Glutamatergic neuron (in vitro differentiated cells): ENCODE results near the gene CEP295NL. TPM values are rescaled to one million over a fixed set of nuclear protein-coding genes. Genes with fewer than 3 reads are reported as not detected.
"Not testable (repeated sequence)": the region's sequence is repeated elsewhere in the genome, so short reads cannot be mapped to it uniquely, and the experiment has no call there.

Source experiments
- DNase-seq: peaks from one replicate; pipeline ENCODE4 v3.0.0; 2022
- H3K27ac Mint-ChIP-seq: one replicate; pipeline ENCODE4 v1.8.0; 2020; ENCODE audit warnings: mild to moderate bottlenecking, mixed read lengths, inconsistent platforms; ENCODE audit not compliant: unreplicated experiment
- H3K27me3 Mint-ChIP-seq: one replicate; pipeline ENCODE4 v1.8.0; 2020; ENCODE audit warnings: mild to moderate bottlenecking, moderate library complexity, mixed read lengths, inconsistent platforms; ENCODE audit not compliant: unreplicated experiment
- H3K36me3 Mint-ChIP-seq: one replicate; pipeline ENCODE4 v1.8.0; 2020; ENCODE audit warnings: mild to moderate bottlenecking, mixed read lengths, inconsistent platforms; ENCODE audit not compliant: unreplicated experiment
- H3K4me1 Mint-ChIP-seq: one replicate; pipeline ENCODE4 v1.8.0; 2020; ENCODE audit warnings: mild to moderate bottlenecking, low read depth, mixed read lengths, inconsistent platforms; ENCODE audit not compliant: unreplicated experiment
- H3K4me3 Mint-ChIP-seq: one replicate; pipeline ENCODE4 v1.8.0; 2020; ENCODE audit warnings: mild to moderate bottlenecking, mixed read lengths, inconsistent platforms; ENCODE audit not compliant: unreplicated experiment
- H3K9me3 Mint-ChIP-seq: one replicate; pipeline ENCODE4 v1.8.0; 2020; ENCODE audit warnings: mild to moderate bottlenecking, moderate library complexity, mixed read lengths, inconsistent platforms; ENCODE audit not compliant: unreplicated experiment
- total RNA-seq: library from RNA; stranded (reverse); fragmentation: NEBNext Ultra II Directional; extraction: Animal tissue kit (Norgen Biotek cat#: 25700); gene quantifications from one replicate; pipeline ENCODE4 v1.2.1, GENCODE V29; 2021; ENCODE audit not compliant: unreplicated experiment
- TF ChIP-seq, protein P1 (sequence below): fragments of 200-600 bp; sonication (generic); IDR thresholded peaks from one replicate; pipeline ENCODE4 v1.5.0; 2021; ENCODE audit not compliant: partially characterized antibody, unreplicated experiment

The CEP295NL gene
- total RNA-seq, 1 donor from 2014 or later = 6.4 TPM

DNA sequence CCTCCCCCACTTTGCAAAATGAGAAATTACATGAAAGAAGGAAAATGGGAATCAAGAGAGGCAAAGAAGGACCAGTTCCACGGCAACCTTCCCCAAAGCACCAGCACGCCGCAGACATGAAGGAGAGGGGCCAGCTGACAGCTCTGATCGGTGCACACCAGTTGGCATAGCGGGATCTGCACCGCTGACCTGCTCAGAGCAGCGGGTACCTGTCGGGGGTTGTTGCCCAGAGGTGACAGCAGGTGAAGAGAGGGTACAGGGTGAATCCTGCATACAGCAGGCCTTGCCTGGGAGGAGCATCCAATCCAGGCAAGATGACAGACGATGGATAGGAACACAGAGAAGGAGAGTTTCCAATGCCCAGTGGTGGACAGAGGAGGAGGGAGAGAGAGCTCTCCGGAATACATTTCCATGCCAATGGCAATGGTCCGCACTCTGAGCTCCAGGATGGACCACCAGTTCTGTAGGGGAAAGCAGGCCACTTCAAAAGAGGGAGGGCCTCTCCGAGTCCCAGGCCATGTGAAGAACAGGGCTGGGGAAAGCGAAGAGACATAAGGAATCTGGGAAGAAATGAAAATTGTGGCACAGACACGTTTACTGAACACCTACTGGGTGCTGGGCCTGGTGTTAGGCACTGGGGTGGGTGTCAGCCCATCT lies 24.0 kb downstream of the CEP295NL start:
- Mint-ChIP-seq H3K27ac (no peak overlapping the region), H3K4me3 (no peak overlapping the region), H3K4me1 (peaks cover 44% of the 10 kb centered on the region), H3K9me3 (peaks cover 12% of the 10 kb centered on the region), H3K36me3 (peaks cover 4% of the 10 kb centered on the region), H3K27me3 (peaks cover 13% of the 10 kb centered on the region)
- TF ChIP-seq, protein P1, sequence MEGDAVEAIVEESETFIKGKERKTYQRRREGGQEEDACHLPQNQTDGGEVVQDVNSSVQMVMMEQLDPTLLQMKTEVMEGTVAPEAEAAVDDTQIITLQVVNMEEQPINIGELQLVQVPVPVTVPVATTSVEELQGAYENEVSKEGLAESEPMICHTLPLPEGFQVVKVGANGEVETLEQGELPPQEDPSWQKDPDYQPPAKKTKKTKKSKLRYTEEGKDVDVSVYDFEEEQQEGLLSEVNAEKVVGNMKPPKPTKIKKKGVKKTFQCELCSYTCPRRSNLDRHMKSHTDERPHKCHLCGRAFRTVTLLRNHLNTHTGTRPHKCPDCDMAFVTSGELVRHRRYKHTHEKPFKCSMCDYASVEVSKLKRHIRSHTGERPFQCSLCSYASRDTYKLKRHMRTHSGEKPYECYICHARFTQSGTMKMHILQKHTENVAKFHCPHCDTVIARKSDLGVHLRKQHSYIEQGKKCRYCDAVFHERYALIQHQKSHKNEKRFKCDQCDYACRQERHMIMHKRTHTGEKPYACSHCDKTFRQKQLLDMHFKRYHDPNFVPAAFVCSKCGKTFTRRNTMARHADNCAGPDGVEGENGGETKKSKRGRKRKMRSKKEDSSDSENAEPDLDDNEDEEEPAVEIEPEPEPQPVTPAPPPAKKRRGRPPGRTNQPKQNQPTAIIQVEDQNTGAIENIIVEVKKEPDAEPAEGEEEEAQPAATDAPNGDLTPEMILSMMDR = no peak
- DNase-seq = no peak

DNA sequence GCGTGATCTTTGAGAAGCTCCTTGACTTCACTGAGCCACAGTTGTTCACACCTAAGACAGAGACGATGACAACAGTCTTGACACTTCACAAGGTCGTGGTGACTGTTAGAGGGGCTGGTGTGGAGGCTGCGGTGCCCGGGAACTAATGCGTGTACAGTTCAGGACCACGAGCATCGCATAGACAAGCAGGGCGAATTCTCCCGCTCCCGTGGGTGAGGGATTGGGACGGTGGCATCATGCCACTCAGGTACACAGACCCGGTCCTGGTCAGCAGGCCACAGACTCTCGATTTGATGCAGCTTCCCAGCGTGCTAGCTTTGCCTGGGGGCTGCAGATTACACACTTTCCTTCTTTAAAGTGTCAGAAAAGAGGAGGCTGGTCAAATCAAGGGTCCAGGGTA lies 24.7 kb downstream of the CEP295NL start:
- H3K27ac Mint-ChIP-seq = no peak overlapping the region
- H3K4me3 Mint-ChIP-seq = no peak overlapping the region
- H3K27me3 Mint-ChIP-seq = peaks cover 13% of the 10 kb centered on the region
- peaks cover 11% of the 10 kb centered on the region for H3K36me3 Mint-ChIP-seq
- peaks cover 12% of the 10 kb centered on the region for H3K9me3 Mint-ChIP-seq
- TF ChIP-seq, protein P1 = no peak
- H3K4me1 Mint-ChIP-seq = peaks cover 45% of the 10 kb centered on the region
- DNase-seq = no peak

DNA sequence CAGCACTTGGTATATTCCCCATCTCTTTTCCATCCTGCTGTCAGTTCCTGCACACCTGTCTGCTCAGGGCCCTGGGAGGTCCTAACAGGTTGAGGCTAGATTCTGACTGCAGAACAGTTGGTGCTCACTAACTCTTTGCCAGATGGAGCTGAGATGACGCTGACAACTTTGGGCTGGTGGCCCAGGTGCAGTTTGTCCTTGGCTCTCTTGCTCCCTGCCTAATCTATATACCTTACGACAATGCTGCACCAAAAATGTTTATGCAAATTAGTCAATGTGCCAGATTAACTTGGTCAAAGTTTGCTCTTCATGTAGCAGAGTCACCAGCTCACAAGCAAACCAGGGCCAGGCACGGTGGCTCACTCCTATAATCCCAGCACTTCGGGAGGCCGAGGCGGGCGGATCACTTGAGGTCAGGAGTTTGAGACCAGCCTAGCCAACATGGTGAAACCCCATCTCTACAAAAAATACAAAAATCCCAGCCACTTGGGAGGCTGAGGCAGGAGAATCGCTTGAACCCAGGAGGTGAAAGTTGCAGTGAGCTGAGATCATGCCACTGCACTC lies 26.0 kb downstream of the CEP295NL start:
- peaks cover 37% of the 10 kb centered on the region for H3K4me1 Mint-ChIP-seq
- peaks cover 11% of the 10 kb centered on the region for H3K36me3 Mint-ChIP-seq
- DNase-seq, H3K4me3 Mint-ChIP-seq: not testable (repeated sequence)
- H3K27me3 Mint-ChIP-seq = peaks cover 11% of the 10 kb centered on the region
- H3K27ac Mint-ChIP-seq = peak overlapping the region; percentile 31
- H3K9me3 Mint-ChIP-seq = peaks cover 12% of the 10 kb centered on the region

DNA sequence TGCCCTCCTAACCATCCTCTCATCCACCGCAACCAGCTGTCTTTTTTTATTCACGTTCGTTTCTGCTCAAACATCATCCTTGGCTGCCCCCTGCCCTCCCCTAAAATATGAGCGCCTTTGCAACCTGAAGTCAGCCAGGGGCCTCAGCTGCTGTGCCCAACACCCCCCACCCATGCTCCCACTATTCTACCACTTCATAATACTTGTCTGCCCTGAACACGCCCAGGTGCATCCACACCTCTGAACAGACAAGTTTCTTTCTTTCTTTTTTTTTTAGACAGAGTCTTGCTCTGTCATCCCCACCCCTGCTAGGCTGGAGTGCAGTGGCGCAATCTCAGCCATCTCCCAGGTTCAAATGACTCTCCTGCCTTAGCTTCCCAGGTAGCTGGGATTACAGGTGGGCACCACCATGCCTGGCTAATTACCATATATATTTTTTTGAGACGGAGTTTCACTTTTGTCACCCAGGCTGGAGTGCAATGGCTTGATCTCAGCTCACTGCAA lies 26.9 kb downstream of the CEP295NL start:
- no peak for DNase-seq
- peaks cover 35% of the 10 kb centered on the region for H3K4me1 Mint-ChIP-seq
- H3K27ac Mint-ChIP-seq = peak overlapping the region; percentile 91
- TF ChIP-seq, protein P1 = no peak
- H3K9me3 Mint-ChIP-seq = peaks cover 12% of the 10 kb centered on the region
- peaks cover 11% of the 10 kb centered on the region for H3K36me3 Mint-ChIP-seq
- peaks cover 11% of the 10 kb centered on the region for H3K27me3 Mint-ChIP-seq
- peak overlapping the region; percentile 50 for H3K4me3 Mint-ChIP-seq

DNA sequence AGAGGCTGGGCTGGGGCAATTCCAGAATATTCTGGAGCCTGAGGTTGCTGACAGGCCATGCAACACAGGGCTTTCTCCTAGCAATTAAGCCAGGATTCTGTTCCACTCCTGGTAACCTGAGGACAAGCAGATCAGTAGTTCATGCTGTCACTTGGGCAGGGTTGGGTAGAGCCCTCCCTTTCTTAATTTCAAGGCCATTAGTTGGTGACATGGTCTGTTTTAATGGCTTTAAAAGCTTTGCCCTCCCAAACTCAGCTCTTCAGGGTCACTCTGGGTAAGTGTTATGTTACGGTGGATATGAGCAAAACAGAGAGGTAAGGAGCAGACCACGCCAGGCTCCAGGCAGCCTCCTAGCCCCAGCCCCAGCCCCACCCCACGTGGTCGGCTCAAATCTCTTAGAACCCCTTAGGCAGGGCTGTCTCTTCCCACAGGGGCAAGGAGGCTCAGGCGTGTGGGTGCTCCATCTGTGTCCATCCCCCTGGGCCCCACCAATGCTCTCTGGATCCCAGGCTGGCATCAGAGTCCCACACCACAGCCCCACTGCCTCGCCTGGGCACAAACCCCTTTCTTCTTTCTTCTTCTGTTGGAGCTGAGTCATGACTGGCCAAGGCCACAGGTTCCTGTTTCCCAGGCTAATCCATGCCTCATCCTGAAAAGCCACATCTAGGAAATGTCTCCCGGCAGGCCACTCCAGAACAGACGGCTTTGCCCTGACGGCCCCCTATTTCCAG lies 27.5 kb downstream of the CEP295NL start:
- Mint-ChIP-seq H3K27me3 (peaks cover 11% of the 10 kb centered on the region), H3K27ac (peak overlapping the region; percentile 91), H3K4me1 (peaks cover 35% of the 10 kb centered on the region), H3K36me3 (peaks cover 11% of the 10 kb centered on the region), H3K9me3 (peaks cover 12% of the 10 kb centered on the region), H3K4me3 (peak overlapping the region; percentile 50)
- TF ChIP-seq, protein P1 = no peak
- DNase-seq = no peak
